MCF 10A (cell line): Measurements from ENCODE around the gene VAMP8. TPM values are rescaled to one million over a fixed set of nuclear protein-coding genes. Genes with fewer than 3 reads are reported as not detected.

Experiments used
- BruUV-seq: library from RNA; stranded (reverse); fragments of 400-500 nt; replicated peaks from 2 replicates; lab custom pipeline; 2021; lab: Mats Ljungman, UMichigan
- CTCF ChIA-PET: fragments of 300-600 bp; sonication (Branson Sonifier 250); formaldehyde crosslinking; extraction: SDS; loops from one replicate; lab custom pipeline; 2021; ENCODE audit warnings: antibody characterized with exemption, inconsistent platforms; lab: Yijun Ruan, JAX
- POLR2A ChIA-PET: fragments of 300-600, 350-650 bp; sonication (Branson Sonifier 250); formaldehyde crosslinking; extraction: SDS; loops from one replicate; lab custom pipeline; 2020; ENCODE audit warnings: antibody characterized with exemption, inconsistent platforms; lab: Yijun Ruan, JAX
- DNase-seq: peaks from one replicate; pipeline ENCODE4 v3.0.0-alpha.2; 2018; ENCODE audit not compliant: unreplicated experiment
- H3K27ac Mint-ChIP-seq: one replicate; pipeline ENCODE4 v1.8.0; 2022; ENCODE audit warnings: mild to moderate bottlenecking, low read depth, mixed read lengths; ENCODE audit not compliant: unreplicated experiment
- H3K27me3 Mint-ChIP-seq: one replicate; pipeline ENCODE4 v1.8.0; 2022; ENCODE audit warnings: mixed read lengths; ENCODE audit not compliant: insufficient read depth, unreplicated experiment
- H3K36me3 Mint-ChIP-seq: one replicate; pipeline ENCODE4 v1.8.0; 2022; ENCODE audit warnings: mild to moderate bottlenecking, moderate library complexity, mixed read lengths; ENCODE audit not compliant: insufficient read depth, unreplicated experiment
- H3K4me1 Mint-ChIP-seq: one replicate; pipeline ENCODE4 v1.8.0; 2022; ENCODE audit warnings: mixed read lengths; ENCODE audit not compliant: insufficient read depth, unreplicated experiment
- H3K4me3 Mint-ChIP-seq: one replicate; pipeline ENCODE4 v1.8.0; 2022; ENCODE audit warnings: mild to moderate bottlenecking, moderate library complexity, mixed read lengths; ENCODE audit not compliant: unreplicated experiment
- H3K9me3 Mint-ChIP-seq: one replicate; pipeline ENCODE4 v1.8.0; 2022; ENCODE audit warnings: mixed read lengths; ENCODE audit not compliant: unreplicated experiment
- CTCF ChIP-seq: fragments of 200-600 bp; IDR thresholded peaks from one replicate; pipeline ENCODE4 v1.8.0; 2022; ENCODE audit warnings: antibody characterized with exemption, mild to moderate bottlenecking; ENCODE audit not compliant: unreplicated experiment
- intact Hi-C: fragments of 100-400 bp; cut with micrococcal nuclease; formaldehyde crosslinking; loops from 2 replicates; pipeline ENCODE4 v1.14.1; 2022
- total RNA-seq: library from RNA; stranded (reverse); gene quantifications from 2 replicates; pipeline ENCODE4 v1.2.3, GENCODE V29; 2022

VAMP8 gene
- total RNA-seq, 1 experiment from 2014 or later = 56.0 TPM

GRCh38 chr2:85529809-85530208 is 47.6 kb upstream of the VAMP8 start:
- H3K9me3 Mint-ChIP-seq = no peaks in the 10 kb centered on the region
- BruUV-seq = no TSS peak
- TF ChIP-seq CTCF = no peak
- ChIA-PET POLR2A (interaction anchor here (0.6 to 18.1 kb wide), 6 partner anchors 8 to 73 kb away, joined by 3 to 376 read pairs (median 4); partner anchors contain the start of gene MAT2A), CTCF (interaction anchor here (0.7 kb wide), 1 partner anchor 21 kb away, joined by 5 read pairs; no protein-coding TSS in a partner anchor)
- H3K4me3 Mint-ChIP-seq = no peak overlapping the region
- no peaks in the 10 kb centered on the region for H3K36me3 Mint-ChIP-seq
- intact Hi-C loops = no loop called here
- peaks cover 11% of the 10 kb centered on the region for H3K4me1 Mint-ChIP-seq
- no peak overlapping the region for H3K27ac Mint-ChIP-seq
- DNase-seq = no peak
- H3K27me3 Mint-ChIP-seq = no peaks in the 10 kb centered on the region

GRCh38 chr2:85531589-85531988 is 45.8 kb upstream of the VAMP8 start:
- no peak overlapping the region for H3K27ac Mint-ChIP-seq
- peaks cover 24% of the 10 kb centered on the region for H3K4me1 Mint-ChIP-seq
- H3K36me3 Mint-ChIP-seq = peaks cover 5% of the 10 kb centered on the region
- DNase-seq = peak; percentile 76
- TF ChIP-seq CTCF = no peak
- POLR2A ChIA-PET = interaction anchor here (0.7 to 18.1 kb wide), 6 partner anchors 9 to 196 kb away, joined by 4 to 376 read pairs (median 6); partner anchors contain the start of gene GGCX
- H3K4me3 Mint-ChIP-seq = no peak overlapping the region
- no TSS peak for BruUV-seq
- no peaks in the 10 kb centered on the region for H3K9me3 Mint-ChIP-seq
- intact Hi-C loops = no loop called here
- H3K27me3 Mint-ChIP-seq = no peaks in the 10 kb centered on the region
- CTCF ChIA-PET = interaction anchor here (0.5 to 0.8 kb wide), 4 partner anchors 23 to 1794 kb away, joined by 3 read pairs; no protein-coding TSS in a partner anchor

GRCh38 chr2:85534099-85534498 is 43.3 kb upstream of the VAMP8 start:
- ChIA-PET CTCF (interaction anchor here (0.7 to 1.6 kb wide), 2 partner anchors 114 to 126 kb away, joined by 3 to 6 read pairs; no protein-coding TSS in a partner anchor), POLR2A (interaction anchor here (1.2 to 18.1 kb wide), 4 partner anchors 11 to 65 kb away, joined by 3 to 376 read pairs (median 4); partner anchors contain the start of gene RNF181)
- Mint-ChIP-seq H3K36me3 (peaks cover 5% of the 10 kb centered on the region), H3K27ac (no peak overlapping the region), H3K4me3 (no peak overlapping the region), H3K27me3 (no peaks in the 10 kb centered on the region), H3K4me1 (peaks cover 30% of the 10 kb centered on the region), H3K9me3 (no peaks in the 10 kb centered on the region)
- no peak for DNase-seq
- intact Hi-C loops = no loop called here
- TF ChIP-seq CTCF = no peak
- no TSS peak for BruUV-seq

- CTCF ChIA-PET = interaction anchor here (0.6 to 1.6 kb wide), 5 partner anchors 18 to 172 kb away, joined by 3 to 6 read pairs (median 3); no protein-coding TSS in a partner anchor
- no peak for DNase-seq
- Mint-ChIP-seq H3K9me3 (no peaks in the 10 kb centered on the region), H3K4me3 (no peak overlapping the region), H3K4me1 (peaks cover 30% of the 10 kb centered on the region), H3K36me3 (peaks cover 10% of the 10 kb centered on the region), H3K27ac (no peak overlapping the region), H3K27me3 (no peaks in the 10 kb centered on the region)
- no peak for TF ChIP-seq CTCF
- intact Hi-C loops = no loop called here
- no TSS peak for BruUV-seq
- POLR2A ChIA-PET = interaction anchor here (0.6 to 18.1 kb wide), 6 partner anchors 10 to 97 kb away, joined by 3 to 376 read pairs (median 3); partner anchors contain the start of gene RNF181
Measured at GRCh38 chr2:85534881-85535280, 42.5 kb upstream of the VAMP8 start.
